ENCODE measurements around the gene FER. TPM values are rescaled to one million over a fixed set of nuclear protein-coding genes. Genes with fewer than 3 reads are reported as not detected.

The FER gene
- total RNA-seq, 1 experiment from 2014 or later = 18.0 TPM

GRCh38 chr5:108820983-108821382 lies 73.3 kb downstream of the FER start:
- H2BK120ac ChIP-seq (ENCODE audit: low read depth, low read length, poor library complexity, severe bottlenecking) = no peak overlapping the region
- no peak overlapping the region for H3K56ac ChIP-seq (ENCODE audit: insufficient read length, low read depth, low read length)
- H2BK15ac ChIP-seq (ENCODE audit: low read depth, low read length) = no peak overlapping the region
- no peaks in the 10 kb centered on the region for H3K79me2 ChIP-seq (ENCODE audit: insufficient read depth, low read length)
- no peaks in the 10 kb centered on the region for H4K20me1 ChIP-seq (ENCODE audit: control insufficient read depth, insufficient read depth, insufficient read length)
- H3K27me3 Mint-ChIP-seq (ENCODE audit: low read depth) = no peaks in the 10 kb centered on the region
- no peak overlapping the region for H3K27ac Mint-ChIP-seq
- H3K4me1 ChIP-seq (ENCODE audit: insufficient read depth, low read length) = no peaks in the 10 kb centered on the region
- no peaks in the 10 kb centered on the region; a peak in 2 of 5 replicates for H3K9me3 Mint-ChIP-seq
- no peak overlapping the region for H3K4me3 Mint-ChIP-seq
- no peak overlapping the region for H3K4me2 ChIP-seq (ENCODE audit: insufficient read depth, insufficient read length, low read length)
- no peak overlapping the region for H2BK20ac ChIP-seq (ENCODE audit: low read depth, low read length, poor library complexity, severe bottlenecking)
- no peak for DNase-seq
- no peaks in the 10 kb centered on the region for H3K23me2 ChIP-seq (ENCODE audit: insufficient read length, low read depth, low read length, poor library complexity, severe bottlenecking)
- H2BK12ac ChIP-seq (ENCODE audit: insufficient read length, low read depth, low read length) = no peak overlapping the region
- H2AK5ac ChIP-seq (ENCODE audit: insufficient read length, low read length) = no peak overlapping the region
- H4K8ac ChIP-seq (replicated peaks; ENCODE audit: insufficient read length, low read depth, low read length) = no peak overlapping the region
- peaks cover 2 to 8% (median 3%) of the 10 kb centered on the region in 3 experiments; a peak in 3 of 7 replicates for H3K36me3 Mint-ChIP-seq (ENCODE audit: insufficient read depth in 1 of 3, low read depth in 3 of 3)
- H3K4ac ChIP-seq (ENCODE audit: low read depth, low read length) = no peak overlapping the region
- no peaks in the 10 kb centered on the region for H3K27me3 ChIP-seq (ENCODE audit: insufficient read depth, low read length)
- H4K91ac ChIP-seq (ENCODE audit: insufficient read length, low read depth, low read length) = no peak overlapping the region
- no peak overlapping the region for H3K14ac ChIP-seq (ENCODE audit: insufficient read depth, low read length)
- no peak overlapping the region for H3K27ac ChIP-seq (ENCODE audit: insufficient read length, low read depth, low read length)
- WGBS (ENCODE audit: extremely low coverage, insufficient read length, low lambda C conversion rate) = no CpG with 5 or more reads among the region's 3 CpGs
- no peaks in the 10 kb centered on the region for H3K9me3 ChIP-seq (ENCODE audit: control insufficient read depth, low read depth, low read length)
- H3K23ac ChIP-seq (ENCODE audit: insufficient read length, low read depth, low read length) = no peak overlapping the region
- TF ChIP-seq CTCF (conservative IDR thresholded peaks at IDR 0.05) = no peak
- no peak overlapping the region for H3T11ph ChIP-seq (ENCODE audit: low read length)
- no peaks in the 10 kb centered on the region for H3K79me1 ChIP-seq (ENCODE audit: insufficient read depth, low read depth, low read length, poor library complexity, severe bottlenecking)
- no peak overlapping the region for H2AFZ ChIP-seq (ENCODE audit: low read length)
- H2BK5ac ChIP-seq (ENCODE audit: insufficient read length, low read length) = no peak overlapping the region
- H3K9ac ChIP-seq (ENCODE audit: extremely low read depth, insufficient read length, low read length) = no peak overlapping the region
- no peak overlapping the region for H3K18ac ChIP-seq (ENCODE audit: insufficient read length, low read depth, low read length)
- peaks cover 9 to 20% of the 10 kb centered on the region in 2 experiments for H3K4me1 Mint-ChIP-seq
- no peak overlapping the region for H4K5ac ChIP-seq (ENCODE audit: insufficient read length, low read depth, low read length)
